K562 (cell line): ENCODE measurements around the gene NAT14. TPM values are rescaled to one million over a fixed set of nuclear protein-coding genes. Genes with fewer than 3 reads are reported as not detected.

Experiments used
- BRD4 ChIP-seq: fragments of 200-600 bp; sonication (generic); IDR thresholded peaks from 2 replicates; pipeline ENCODE4 v1.6.1; 2017; ENCODE audit warnings: inconsistent platforms
- CBX1 ChIP-seq: sonication (generic); IDR thresholded peaks from 2 replicates; pipeline ENCODE4 v1.6.1; 2016; ENCODE audit warnings: antibody characterized with exemption, low read depth, mild to moderate bottlenecking
- CBX3 ChIP-seq, 2 experiments: IDR thresholded peaks; 1 replicate in 1 of 2; 2 replicates in 1 of 2; pipeline ENCODE4 v1.6.1; 2012; ENCODE audit warnings: inconsistent platforms in 2 of 2, low read length in 2 of 2, borderline replicate concordance in 1 of 2, control low read depth in 1 of 2
- CHD4 ChIP-seq: fragments of 200-600 bp; sonication (generic); IDR thresholded peaks from 3 replicates; pipeline ENCODE4 v1.6.1; 2012; ENCODE audit warnings: low read depth, mild to moderate bottlenecking, mixed read lengths, low read length, inconsistent platforms; ENCODE audit not compliant: insufficient read depth, insufficient replicate concordance, poor library complexity, severe bottlenecking
- DPF2 ChIP-seq: fragments of 450-650 bp; IDR thresholded peaks from 2 replicates; pipeline ENCODE4 v1.6.1; 2016
- ETV1 ChIP-seq: fragments of 450-650 bp; conservative IDR thresholded peaks from 2 replicates; pipeline ENCODE4 v1.6.1; 2016; ENCODE audit warnings: missing genetic modification characterization, control low read depth, low read depth, missing compliant biosample characterization
- HCFC1 ChIP-seq: IDR thresholded peaks from 2 replicates; pipeline ENCODE4 v1.6.1; 2012; ENCODE audit warnings: low read depth, low read length, improper control_type of control experiment
- HDAC8 ChIP-seq: fragments of 450-650 bp; IDR thresholded peaks from 2 replicates; pipeline ENCODE4 v1.6.1; 2016; ENCODE audit warnings: mild to moderate bottlenecking, missing genetic modification characterization, moderate library complexity, missing compliant biosample characterization
- KLF10 ChIP-seq: fragments of 250-450 bp; sonication (Bioruptor Pico); IDR thresholded peaks from 2 replicates; pipeline ENCODE4 v1.6.1; 2021; ENCODE audit warnings: matching md5 sums
- MIER1 ChIP-seq: fragments of 450-650 bp; IDR thresholded peaks from 2 replicates; pipeline ENCODE4 v1.6.1; 2016; ENCODE audit warnings: antibody characterized with exemption, mild to moderate bottlenecking, low read depth
- MXI1 ChIP-seq: IDR thresholded peaks from 2 replicates; pipeline ENCODE4 v1.6.1; 2011; ENCODE audit warnings: low read depth, mild to moderate bottlenecking, improper control_type of control experiment, low read length
- PHF8 ChIP-seq: fragments of 200-600 bp; sonication (generic); IDR thresholded peaks from 2 replicates; pipeline ENCODE4 v1.6.1; 2012; ENCODE audit warnings: mixed run types, mild to moderate bottlenecking, inconsistent platforms, low read length, moderate library complexity, borderline replicate concordance
- PRPF4 ChIP-seq: fragments of 200-400 bp; formaldehyde crosslinking; IDR thresholded peaks from one replicate; pipeline ENCODE4 v1.6.1; 2017; ENCODE audit warnings: low read length, low read depth, mild to moderate bottlenecking; ENCODE audit not compliant: insufficient read depth, poor library complexity, severe bottlenecking
- RCOR1 ChIP-seq, 2 experiments: IDR thresholded peaks; 2 replicates each; pipeline ENCODE4 v1.6.1; 2012; ENCODE audit warnings: low read depth in 2 of 2, low read length in 2 of 2, borderline replicate concordance in 1 of 2, improper control_type of control experiment in 1 of 2
- SP2 ChIP-seq: IDR thresholded peaks from 2 replicates; pipeline ENCODE4 v1.6.1; 2011; ENCODE audit warnings: mild to moderate bottlenecking, low read depth, low read length, moderate library complexity; ENCODE audit not compliant: poor library complexity, severe bottlenecking; ENCODE audit errors: extremely low read depth
- TAF1 ChIP-seq: IDR thresholded peaks from 2 replicates; pipeline ENCODE4 v1.6.1; 2011; ENCODE audit warnings: mild to moderate bottlenecking, low read length, moderate library complexity; ENCODE audit not compliant: insufficient read depth, control insufficient read depth, severe bottlenecking; ENCODE audit errors: extremely low read depth
- ZKSCAN8 ChIP-seq: fragments of 200-800 bp; sonication (Bioruptor generic); IDR thresholded peaks from 2 replicates; pipeline ENCODE4 v1.6.1; 2016; ENCODE audit warnings: missing genetic modification characterization, missing compliant biosample characterization
- ZNF695 ChIP-seq: fragments of 450-650 bp; formaldehyde crosslinking; IDR thresholded peaks from 2 replicates; pipeline ENCODE4 v1.4.0; 2020; ENCODE audit warnings: mild to moderate bottlenecking, moderate library complexity
- ZNF778 ChIP-seq: fragments of 450-650 bp; formaldehyde crosslinking; IDR thresholded peaks from 2 replicates; pipeline ENCODE4 v1.4.0; 2020; ENCODE audit warnings: mild to moderate bottlenecking, moderate library complexity
- polyA plus RNA-seq, 8 experiments: library from polyadenylated mRNA; depleted of rRNA in 4 of 8; stranded (reverse) in 5 of 8; unstranded in 3 of 8; fragments of >200 nt; fragmentation: Nextera tagmentation in 2 of 8; fragmentation: Illumina TruSeq in 1 of 8; extraction: Ambion mirVana in 2 of 8; extraction: Trizol in 1 of 8; gene quantifications; 2 replicates each; pipeline versions ENCODE4 v1.2.1 to v1.2.3, GENCODE V29; 2011 to 2014; ENCODE audit warnings: inconsistent platforms in 1 of 8, missing spikeins in 1 of 8
- total RNA-seq, 7 experiments: library from RNA; depleted of rRNA in 6 of 7; stranded (reverse); fragments of >200 nt in 6 of 7; fragmentation: Illumina TruSeq in 2 of 7; extraction: Trizol in 2 of 7; gene quantifications; 2 replicates each; pipeline versions ENCODE4 v1.2.1 to v1.2.3, GENCODE V29; 2011 to 2021; ENCODE audit warnings: low replicate concordance in 1 of 7
- TF ChIP-seq, protein P1 (sequence below): sonication (generic); formaldehyde crosslinking; IDR thresholded peaks from 2 replicates; pipeline ENCODE4 v1.8.0; 2022; ENCODE audit warnings: mild to moderate bottlenecking, missing genetic modification reagents
- TF ChIP-seq, protein P2 (sequence below): sonication (generic); formaldehyde crosslinking; IDR thresholded peaks from 2 replicates; pipeline ENCODE4 v1.8.0; 2022; ENCODE audit warnings: mild to moderate bottlenecking, missing genetic modification reagents
- TF ChIP-seq, protein P3 (sequence below): fragments of 450-650 bp; IDR thresholded peaks from 2 replicates; pipeline ENCODE4 v1.6.1; 2017; ENCODE audit warnings: antibody characterized with exemption

The NAT14 gene
- total and polyA plus RNA-seq, 9 of the 15 experiments (the other 6 are each of a cell fraction or from before 2014, with no cell fraction given): 2.4 to 77.0 (median 26.7) TPM

DNA sequence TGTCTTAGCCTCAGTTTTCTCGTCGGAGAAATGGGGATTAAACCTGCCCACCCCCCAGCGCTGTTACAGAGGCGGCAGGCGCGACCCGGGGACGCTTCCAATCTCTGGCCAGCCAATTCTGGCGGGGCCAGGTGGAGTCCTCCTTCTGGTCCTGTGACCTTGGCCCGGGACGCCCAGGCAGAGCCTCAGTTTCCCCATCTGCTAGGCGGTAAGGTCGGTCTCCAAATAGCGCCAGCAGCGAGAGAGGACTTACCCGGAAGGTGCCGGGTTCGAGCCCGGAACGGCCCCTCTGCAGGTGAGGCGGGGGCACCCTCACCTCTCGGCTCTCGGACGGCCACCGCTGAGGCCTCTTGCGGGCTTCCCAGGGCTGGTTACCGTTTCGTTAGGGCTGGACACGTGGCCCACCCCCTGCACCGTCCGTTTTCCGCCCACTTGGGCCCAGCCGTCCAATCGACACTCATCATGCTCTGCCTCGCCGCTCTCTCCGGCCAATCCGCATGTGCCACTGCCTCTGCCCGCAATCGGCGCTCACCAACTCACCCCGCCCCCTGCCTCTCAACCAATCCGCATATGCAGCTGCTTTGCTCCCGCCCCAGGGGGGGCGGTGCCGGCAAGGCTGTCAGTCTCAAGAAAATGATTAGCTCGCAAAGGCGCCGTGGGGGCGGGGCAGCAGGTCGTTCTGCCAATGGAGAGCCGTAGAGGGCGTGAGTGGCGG lies 23.6 kb upstream of the NAT14 start, which contains the start of gene ISOC2 (continued):
- TF ChIP-seq, protein P1, sequence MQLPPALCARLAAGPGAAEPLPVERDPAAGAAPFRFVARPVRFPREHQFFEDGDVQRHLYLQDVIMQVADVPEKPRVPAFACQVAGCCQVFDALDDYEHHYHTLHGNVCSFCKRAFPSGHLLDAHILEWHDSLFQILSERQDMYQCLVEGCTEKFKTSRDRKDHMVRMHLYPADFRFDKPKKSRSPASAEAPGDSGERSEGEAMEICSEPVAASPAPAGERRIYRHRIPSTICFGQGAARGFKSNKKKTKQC (CRISPR knock-in tag): peak; percentile 90
- TF ChIP-seq, protein P2, sequence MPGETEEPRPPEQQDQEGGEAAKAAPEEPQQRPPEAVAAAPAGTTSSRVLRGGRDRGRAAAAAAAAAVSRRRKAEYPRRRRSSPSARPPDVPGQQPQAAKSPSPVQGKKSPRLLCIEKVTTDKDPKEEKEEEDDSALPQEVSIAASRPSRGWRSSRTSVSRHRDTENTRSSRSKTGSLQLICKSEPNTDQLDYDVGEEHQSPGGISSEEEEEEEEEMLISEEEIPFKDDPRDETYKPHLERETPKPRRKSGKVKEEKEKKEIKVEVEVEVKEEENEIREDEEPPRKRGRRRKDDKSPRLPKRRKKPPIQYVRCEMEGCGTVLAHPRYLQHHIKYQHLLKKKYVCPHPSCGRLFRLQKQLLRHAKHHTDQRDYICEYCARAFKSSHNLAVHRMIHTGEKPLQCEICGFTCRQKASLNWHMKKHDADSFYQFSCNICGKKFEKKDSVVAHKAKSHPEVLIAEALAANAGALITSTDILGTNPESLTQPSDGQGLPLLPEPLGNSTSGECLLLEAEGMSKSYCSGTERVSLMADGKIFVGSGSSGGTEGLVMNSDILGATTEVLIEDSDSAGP (CRISPR knock-in tag): no peak
- TF ChIP-seq PRPF4: no peak
- no peak for TF ChIP-seq ZKSCAN8
- TF ChIP-seq SP2: peak; percentile 79
- TF ChIP-seq CBX3 (IDR thresholded peaks at IDR 0.05; ENCODE audit: borderline replicate concordance in 1 of 2, low read length in 2 of 2): peak in 1 of 2 experiments; percentile 78; a peak in 2 of 3 replicates
- TF ChIP-seq HDAC8 (tag): 0 out of 2 replicates have a peak, but pooled peaks have one; percentile 66
- peak; percentile 81 for TF ChIP-seq MXI1
- TF ChIP-seq RCOR1 (IDR thresholded peaks at IDR 0.05; ENCODE audit: borderline replicate concordance in 1 of 2, low read depth in 2 of 2, low read length in 2 of 2): peak; percentile 35 to 80; a peak in 2 of 4 replicates
- TF ChIP-seq DPF2: peak; percentile 37; the same call in 1 of the 2 replicates
- TF ChIP-seq ETV1 (tag): 0 out of 2 replicates have a peak, but pooled peaks have one; percentile 64
- peak; percentile 97 for TF ChIP-seq BRD4
- TF ChIP-seq ZNF695 (CRISPR knock-in tag): no peak
- TF ChIP-seq MIER1: 0 out of 2 replicates have a peak, but pooled peaks have one; percentile 32
- peak; percentile 97 for TF ChIP-seq CHD4
- peak; percentile 39 for TF ChIP-seq HCFC1
- no peak for TF ChIP-seq ZNF778 (CRISPR knock-in tag)
- peak; percentile 95; the same call in 1 of the 2 replicates for TF ChIP-seq CBX1
- no peak for TF ChIP-seq KLF10 (CRISPR knock-in tag)
- TF ChIP-seq PHF8: peak; percentile 88
- TF ChIP-seq TAF1: peak; percentile 51
- TF ChIP-seq, protein P3, sequence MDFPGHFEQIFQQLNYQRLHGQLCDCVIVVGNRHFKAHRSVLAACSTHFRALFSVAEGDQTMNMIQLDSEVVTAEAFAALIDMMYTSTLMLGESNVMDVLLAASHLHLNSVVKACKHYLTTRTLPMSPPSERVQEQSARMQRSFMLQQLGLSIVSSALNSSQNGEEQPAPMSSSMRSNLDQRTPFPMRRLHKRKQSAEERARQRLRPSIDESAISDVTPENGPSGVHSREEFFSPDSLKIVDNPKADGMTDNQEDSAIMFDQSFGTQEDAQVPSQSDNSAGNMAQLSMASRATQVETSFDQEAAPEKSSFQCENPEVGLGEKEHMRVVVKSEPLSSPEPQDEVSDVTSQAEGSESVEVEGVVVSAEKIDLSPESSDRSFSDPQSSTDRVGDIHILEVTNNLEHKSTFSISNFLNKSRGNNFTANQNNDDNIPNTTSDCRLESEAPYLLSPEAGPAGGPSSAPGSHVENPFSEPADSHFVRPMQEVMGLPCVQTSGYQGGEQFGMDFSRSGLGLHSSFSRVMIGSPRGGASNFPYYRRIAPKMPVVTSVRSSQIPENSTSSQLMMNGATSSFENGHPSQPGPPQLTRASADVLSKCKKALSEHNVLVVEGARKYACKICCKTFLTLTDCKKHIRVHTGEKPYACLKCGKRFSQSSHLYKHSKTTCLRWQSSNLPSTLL: no peak
